ENCODE measurements around the gene DDX46. TPM values are rescaled to one million over a fixed set of nuclear protein-coding genes. Genes with fewer than 3 reads are reported as not detected.
A peak's percentile ranks its signal among the peaks of the same experiment; 100 is the strongest.

Gene DDX46
- total and polyA plus RNA-seq, 2 of the 8 experiments (the other 6 are each of a cell fraction or from before 2014, with no cell fraction given), result 22.6 to 110 TPM

DNA sequence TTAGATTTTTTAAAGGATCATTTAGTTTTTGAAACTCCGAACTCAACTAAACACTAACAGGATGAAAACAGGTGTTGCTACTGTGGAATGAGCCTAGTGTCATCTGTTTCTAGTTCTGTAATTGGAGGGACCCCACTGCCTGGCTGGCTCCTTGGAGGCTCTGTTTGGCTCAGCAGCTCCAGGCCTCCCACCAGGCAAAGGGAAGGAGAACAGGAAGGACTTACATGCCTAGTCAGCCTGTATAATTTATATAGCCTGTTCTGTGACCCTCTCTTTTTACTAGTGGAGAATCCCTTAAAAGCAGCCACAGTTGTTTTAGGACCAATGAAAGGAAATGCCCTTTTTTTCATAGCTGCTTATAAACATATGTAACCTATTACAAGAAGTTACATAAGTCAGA, 66.1 kb downstream of the DDX46 start:
- 85% methylated on average over 1 of the region's 1 CpG; no CpG with 5 or more reads in 1 of the 2 experiments for WGBS, 2 experiments (ENCODE audit: extremely low coverage in 1 of 2, insufficient coverage in 1 of 2, insufficient read length in 1 of 2, insufficient replicate concordance in 2 of 2, low coverage in 1 of 2, low lambda C conversion rate in 2 of 2, missing lambda C conversion rate in 1 of 2)
- no peak overlapping the region for H3K18ac ChIP-seq (ENCODE audit: extremely low read depth, low read length)
- no peak overlapping the region for H3K14ac ChIP-seq (ENCODE audit: insufficient read length)
- no peak overlapping the region for H3K4me2 ChIP-seq (ENCODE audit: insufficient read depth in 1 of 2, low read depth in 2 of 2, low read length in 2 of 2)
- H2AK5ac ChIP-seq (ENCODE audit: low read depth, low read length), result no peak overlapping the region
- no peak overlapping the region for H3K4ac ChIP-seq (replicated peaks; ENCODE audit: insufficient read length, low read depth, low read length)
- no peak overlapping the region for H4K91ac ChIP-seq (replicated peaks; ENCODE audit: insufficient read length, low read length)
- H4K20me1 ChIP-seq (replicated peaks in 1 of 2; ENCODE audit: control insufficient read depth in 1 of 2, insufficient read depth in 2 of 2, low read length in 2 of 2), result no peaks in the 10 kb centered on the region
- H3K9ac ChIP-seq (replicated peaks in 1 of 4; ENCODE audit: extremely low read depth in 1 of 4, low read depth in 3 of 4, low read length in 3 of 4), result no peak overlapping the region
- no peaks in the 10 kb centered on the region for H3K9me3 ChIP-seq (ENCODE audit: insufficient read depth in 2 of 2, low read depth in 1 of 2, low read length in 1 of 2)
- H3K27me3 ChIP-seq (replicated peaks in 1 of 4; ENCODE audit: control insufficient read depth in 3 of 4, extremely low read depth in 1 of 4, insufficient read depth in 3 of 4, low read length in 3 of 4), result no peaks in the 10 kb centered on the region
- no peaks in the 10 kb centered on the region; the same call in 1 of the 2 replicates for H3K79me1 ChIP-seq (ENCODE audit: low read depth, low read length)
- H2BK15ac ChIP-seq (ENCODE audit: low read length), result no peak overlapping the region
- no peak overlapping the region for H2AFZ ChIP-seq (ENCODE audit: low read length)
- no peak overlapping the region for H2BK120ac ChIP-seq (replicated peaks; ENCODE audit: low read depth, low read length)
- peak overlapping the region; percentile 57; the same call in 1 of the 2 replicates for H4K8ac ChIP-seq (ENCODE audit: extremely low read depth, insufficient read depth, low read length)
- FAIRE-seq (no peak), DNase-seq (ENCODE audit: low read depth in 1 of 2, low spot score in 2 of 2) (no peak)
- POLR2A ChIA-PET (ENCODE audit: partially characterized antibody), result interaction anchor here (0.7 to 0.8 kb wide), 3 partner anchors 14 to 71 kb away, joined by 3 read pairs; no protein-coding TSS in a partner anchor
- H3K23ac ChIP-seq (ENCODE audit: insufficient read length), result no peak overlapping the region
- no peak overlapping the region for H2BK5ac ChIP-seq (ENCODE audit: low read depth, low read length)
- H3K23me2 ChIP-seq (ENCODE audit: low read depth, low read length), result no peaks in the 10 kb centered on the region
- H3K4me3 ChIP-seq (ENCODE audit: extremely low read depth in 1 of 4, insufficient read depth in 2 of 4, low read depth in 3 of 4, low read length in 4 of 4), result no peak overlapping the region
- no peak overlapping the region for H4K5ac ChIP-seq (ENCODE audit: insufficient read length, low read depth, low read length)
- no peak overlapping the region for H2BK12ac ChIP-seq (ENCODE audit: low read depth, low read length)
- H3K4me1 ChIP-seq (replicated peaks in 1 of 4; ENCODE audit: control insufficient read depth in 3 of 4, insufficient read depth in 4 of 4, low read length in 3 of 4), result no peaks in the 10 kb centered on the region
- no peaks in the 10 kb centered on the region for H3K79me2 ChIP-seq (ENCODE audit: control insufficient read depth in 1 of 2, insufficient read depth in 2 of 2, low read length in 2 of 2)
- H2BK20ac ChIP-seq (ENCODE audit: low read length), result no peak overlapping the region
- TF ChIP-seq FOSL1 (IDR thresholded peaks at IDR 0.05; ENCODE audit: insufficient read depth, low read depth, low read length), result no peak
- no peak for TF ChIP-seq BRCA1 (IDR thresholded peaks at IDR 0.05; ENCODE audit: low read depth, low read length)
- no peak for TF ChIP-seq RFX5 (IDR thresholded peaks at IDR 0.05; ENCODE audit: borderline replicate concordance, low read depth, low read length)
- TF ChIP-seq, protein P1, sequence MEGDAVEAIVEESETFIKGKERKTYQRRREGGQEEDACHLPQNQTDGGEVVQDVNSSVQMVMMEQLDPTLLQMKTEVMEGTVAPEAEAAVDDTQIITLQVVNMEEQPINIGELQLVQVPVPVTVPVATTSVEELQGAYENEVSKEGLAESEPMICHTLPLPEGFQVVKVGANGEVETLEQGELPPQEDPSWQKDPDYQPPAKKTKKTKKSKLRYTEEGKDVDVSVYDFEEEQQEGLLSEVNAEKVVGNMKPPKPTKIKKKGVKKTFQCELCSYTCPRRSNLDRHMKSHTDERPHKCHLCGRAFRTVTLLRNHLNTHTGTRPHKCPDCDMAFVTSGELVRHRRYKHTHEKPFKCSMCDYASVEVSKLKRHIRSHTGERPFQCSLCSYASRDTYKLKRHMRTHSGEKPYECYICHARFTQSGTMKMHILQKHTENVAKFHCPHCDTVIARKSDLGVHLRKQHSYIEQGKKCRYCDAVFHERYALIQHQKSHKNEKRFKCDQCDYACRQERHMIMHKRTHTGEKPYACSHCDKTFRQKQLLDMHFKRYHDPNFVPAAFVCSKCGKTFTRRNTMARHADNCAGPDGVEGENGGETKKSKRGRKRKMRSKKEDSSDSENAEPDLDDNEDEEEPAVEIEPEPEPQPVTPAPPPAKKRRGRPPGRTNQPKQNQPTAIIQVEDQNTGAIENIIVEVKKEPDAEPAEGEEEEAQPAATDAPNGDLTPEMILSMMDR (IDR thresholded peaks at IDR 0.05; ENCODE audit: control extremely low read depth in 1 of 3, insufficient read depth in 1 of 3, low read depth in 1 of 3, low read length in 3 of 3), result no peak
- no peak overlapping the region for H3K27ac ChIP-seq (ENCODE audit: low read depth, low read length)
- peaks cover 11 to 69% (median 39%) of the 10 kb centered on the region in 4 experiments for H3K36me3 ChIP-seq (ENCODE audit: control insufficient read depth in 2 of 4, insufficient read depth in 4 of 4, low read length in 3 of 4)
- H3K56ac ChIP-seq (replicated peaks; ENCODE audit: insufficient read length, low read depth, low read length), result no peak overlapping the region
- CTCF ChIA-PET (ENCODE audit: partially characterized antibody), result interaction anchor here (0.6 to 1.0 kb wide), 4 partner anchors 18 to 1685 kb away, joined by 3 to 5 read pairs (median 4); no protein-coding TSS in a partner anchor
